SK-N-SH (cell line): ENCODE measurements around the gene FDPS. TPM values are rescaled to one million over a fixed set of nuclear protein-coding genes. Genes with fewer than 3 reads are reported as not detected.

ENCODE experiments used
- CTCF ChIA-PET: fragments of 300-600, 350-600 bp; formaldehyde crosslinking; extraction: SDS; loops from one replicate; lab custom pipeline; 2021; lab: Yijun Ruan, JAX
- POLR2A ChIA-PET: fragments of 350-600 bp; sonication (Branson Sonifier 250); formaldehyde crosslinking; extraction: SDS; loops from one replicate; lab custom pipeline; 2020; ENCODE audit warnings: antibody characterized with exemption, inconsistent platforms; lab: Yijun Ruan, JAX
- DNase-seq: peaks from one replicate; pipeline ENCODE4 v3.0.0; 2012
- H2AFZ ChIP-seq: fragments of 200-600 bp; sonication (generic); 2 replicates; pipeline ENCODE4 v1.8.1; 2016; ENCODE audit warnings: antibody characterized with exemption, mild to moderate bottlenecking, low read depth
- H3F3A ChIP-seq: fragments of 200-600 bp; sonication (generic); replicated peaks from 2 replicates; pipeline ENCODE3; 2016; ENCODE audit warnings: antibody characterized with exemption, mild to moderate bottlenecking; ENCODE audit not compliant: insufficient read depth
- H3K27ac ChIP-seq, 2 experiments: fragments of 200-500 bp in 1 of 2; fragments of 200-600 bp in 1 of 2; sonication (Bioruptor generic) in 1 of 2; sonication (generic), shearing (Covaris generic) in 1 of 2; 2 replicates each; pipeline versions ENCODE4 v1.5.1 to v1.6.1; 2014 to 2016; ENCODE audit warnings: low read depth in 2 of 2, inconsistent platforms in 1 of 2, low read length in 1 of 2, mild to moderate bottlenecking in 1 of 2, mixed read lengths in 1 of 2
- H3K27me3 ChIP-seq: fragments of 200-600 bp; sonication (generic), shearing (Covaris generic); 2 replicates; pipeline ENCODE4 v1.6.1; 2016; ENCODE audit warnings: mixed run types; ENCODE audit not compliant: insufficient read depth
- H3K36me3 ChIP-seq, 2 experiments: fragments of 200-500 bp in 1 of 2; fragments of 200-600 bp in 1 of 2; sonication (Bioruptor generic) in 1 of 2; sonication (generic) in 1 of 2; replicated peaks in 1 of 2; 2 replicates each; pipeline versions ENCODE3 to v1.5.1; 2014 to 2016; ENCODE audit warnings: low read length in 1 of 2, mild to moderate bottlenecking in 1 of 2; ENCODE audit not compliant: insufficient read depth in 2 of 2, control insufficient read depth in 1 of 2
- H3K4me1 ChIP-seq, 2 experiments: fragments of 200-500 bp in 1 of 2; fragments of 200-600 bp in 1 of 2; sonication (Bioruptor generic) in 1 of 2; sonication (generic), shearing (Covaris generic) in 1 of 2; 2 replicates each; pipeline versions ENCODE4 v1.5.1 to v1.6.1; 2014 to 2016; ENCODE audit warnings: low read depth in 1 of 2, low read length in 1 of 2, mixed run types in 1 of 2; ENCODE audit not compliant: insufficient read depth in 2 of 2, control insufficient read depth in 1 of 2
- H3K4me2 ChIP-seq: fragments of 200-600 bp; sonication (generic), shearing (Covaris generic); 2 replicates; pipeline ENCODE4 v1.6.1; 2017; ENCODE audit warnings: mixed run types
- H3K4me3 ChIP-seq, 2 experiments: fragments of 200-500 bp in 1 of 2; fragments of 200-600 bp in 1 of 2; sonication (Bioruptor generic) in 1 of 2; sonication (generic), shearing (Covaris generic) in 1 of 2; 2 replicates each; pipeline versions ENCODE4 v1.5.1 to v1.8.1; 2014 to 2016; ENCODE audit warnings: low read depth in 2 of 2, inconsistent platforms in 1 of 2, low read length in 1 of 2, mild to moderate bottlenecking in 1 of 2, mixed read lengths in 1 of 2, moderate library complexity in 1 of 2
- H3K79me2 ChIP-seq: fragments of 200-600 bp; sonication (generic); 2 replicates; pipeline ENCODE4 v1.8.1; 2017; ENCODE audit warnings: mild to moderate bottlenecking; ENCODE audit not compliant: insufficient read depth
- H3K9ac ChIP-seq: fragments of 200-600 bp; sonication (generic); 2 replicates; pipeline ENCODE4 v1.6.1; 2017; ENCODE audit warnings: mixed run types
- H3K9me2 ChIP-seq: fragments of 200-600 bp; sonication (generic); 2 replicates; pipeline ENCODE4 v1.6.1; 2017; ENCODE audit warnings: mixed run types
- H3K9me3 ChIP-seq: fragments of 200-600 bp; sonication (generic); 2 replicates; pipeline ENCODE4 v1.6.1; 2017; ENCODE audit warnings: mixed run types, mild to moderate bottlenecking, moderate library complexity
- H4K20me1 ChIP-seq: fragments of 200-600 bp; sonication (generic); 2 replicates; pipeline ENCODE4 v1.6.1; 2017; ENCODE audit warnings: mild to moderate bottlenecking, mixed run types; ENCODE audit not compliant: insufficient read depth
- CHD2 ChIP-seq: fragments of 150-350 bp; IDR thresholded peaks from 2 replicates; pipeline ENCODE4 v1.6.1; 2018; ENCODE audit warnings: low read length; ENCODE audit not compliant: partially characterized antibody
- FOSL2 ChIP-seq: IDR thresholded peaks from 2 replicates; pipeline ENCODE4 v1.4.0; 2012; ENCODE audit warnings: low read depth, mild to moderate bottlenecking, moderate library complexity, borderline replicate concordance
- FOXM1 ChIP-seq: IDR thresholded peaks from 2 replicates; pipeline ENCODE4 v1.4.0; 2012; ENCODE audit warnings: low read depth, mild to moderate bottlenecking
- GABPA ChIP-seq: IDR thresholded peaks from 2 replicates; pipeline ENCODE4 v1.4.0; 2012; ENCODE audit warnings: low read depth, mild to moderate bottlenecking
- GATA2 ChIP-seq: sonication (generic); formaldehyde crosslinking; IDR thresholded peaks from 2 replicates; pipeline ENCODE4 v1.5.0; 2020; ENCODE audit warnings: mild to moderate bottlenecking, missing genetic modification reagents
- MEF2A ChIP-seq: IDR thresholded peaks from 2 replicates; pipeline ENCODE4 v1.4.0; 2012; ENCODE audit warnings: low read depth, borderline replicate concordance
- NFIC ChIP-seq: IDR thresholded peaks from 2 replicates; pipeline ENCODE4 v1.4.0; 2012; ENCODE audit warnings: borderline replicate concordance
- NRF1 ChIP-seq: IDR thresholded peaks from 2 replicates; pipeline ENCODE4 v1.6.1; 2012; ENCODE audit warnings: low read depth, mild to moderate bottlenecking, low read length
- POLR2AphosphoS5 ChIP-seq: IDR thresholded peaks from 2 replicates; pipeline ENCODE4 v1.6.1; 2012; ENCODE audit warnings: low read depth, low read length
- RCOR1 ChIP-seq: fragments of 150-350 bp; IDR thresholded peaks from 2 replicates; pipeline ENCODE4 v1.6.1; 2017; ENCODE audit warnings: antibody characterized with exemption, low read length
- RFX5 ChIP-seq: IDR thresholded peaks from 2 replicates; pipeline ENCODE4 v1.6.1; 2012; ENCODE audit warnings: mild to moderate bottlenecking, improper control_type of control experiment, low read length
- SMC3 ChIP-seq: IDR thresholded peaks from 2 replicates; pipeline ENCODE4 v1.6.1; 2012; ENCODE audit warnings: low read depth, low read length, improper control_type of control experiment
- TEAD4 ChIP-seq: IDR thresholded peaks from 2 replicates; pipeline ENCODE4 v1.4.0; 2012; ENCODE audit warnings: mild to moderate bottlenecking, borderline replicate concordance; ENCODE audit not compliant: insufficient read depth
- WGBS: methylation state at CpG from one replicate; pipeline ENCODE4 v1.1.6; 2017; ENCODE audit warnings: low lambda C conversion rate; 5-methylcytosine and 5-hydroxymethylcytosine counted together
- polyA plus RNA-seq, 3 experiments: library from polyadenylated mRNA; depleted of rRNA; stranded (reverse); fragments of >200 nt; gene quantifications; 2 replicates each; pipeline ENCODE4 v1.2.3, GENCODE V29; 2012
- TF ChIP-seq, protein P1 (sequence below): fragments of 200-600 bp; sonication (generic); IDR thresholded peaks from 2 replicates; pipeline ENCODE4 v1.6.1; 2017; ENCODE audit warnings: antibody characterized with exemption, mild to moderate bottlenecking, moderate library complexity
- TF ChIP-seq, protein P2 (sequence below): IDR thresholded peaks from 2 replicates; pipeline ENCODE4 v1.4.0; 2012; ENCODE audit warnings: low read depth
- TF ChIP-seq, protein P3 (sequence below): IDR thresholded peaks from 2 replicates; pipeline ENCODE4 v1.4.0; 2012; ENCODE audit warnings: low read depth, borderline replicate concordance
- TF ChIP-seq, protein P4 (sequence below): fragments of 150-350 bp; IDR thresholded peaks from 2 replicates; pipeline ENCODE4 v1.6.1; 2017; ENCODE audit warnings: antibody characterized with exemption, low read length, low read depth, borderline replicate concordance
- TF ChIP-seq, protein P5 (sequence below): IDR thresholded peaks from 2 replicates; pipeline ENCODE4; 2012

FDPS gene
- polyA plus RNA-seq, 1 of the 3 experiments (the other 2 are of a cell fraction) = 126 TPM

DNA sequence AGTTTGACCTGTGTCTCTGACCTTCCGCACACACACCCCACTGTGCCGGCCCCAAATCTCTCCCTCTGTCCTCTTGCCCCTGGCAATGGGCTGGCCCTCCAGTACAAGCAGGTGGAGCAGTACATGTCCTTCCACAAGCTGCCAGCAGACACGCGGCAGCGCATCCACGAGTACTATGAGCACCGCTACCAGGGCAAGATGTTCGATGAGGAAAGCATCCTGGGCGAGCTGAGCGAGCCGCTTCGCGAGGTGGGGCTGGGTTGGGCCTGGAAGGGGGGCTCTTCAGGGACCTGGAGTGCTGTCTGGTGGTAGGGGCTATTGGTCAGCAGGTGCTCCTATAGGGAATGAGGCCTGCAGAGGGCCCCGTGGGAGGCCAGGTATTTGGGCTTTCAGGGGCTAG, 23.6 kb upstream of the FDPS start:
- ChIA-PET CTCF (interaction anchor here (0.9 to 1.0 kb wide), 2 partner anchors 9 to 219 kb away, joined by 3 to 4 read pairs; no protein-coding TSS in a partner anchor), POLR2A (no interaction called here)
- H3K4me1 ChIP-seq = no peaks in the 10 kb centered on the region
- H3K27me3 ChIP-seq = no peaks in the 10 kb centered on the region
- no peak overlapping the region for H3K27ac ChIP-seq
- no peaks in the 10 kb centered on the region for H3F3A ChIP-seq
- H3K9ac ChIP-seq = no peak overlapping the region
- H4K20me1 ChIP-seq = no peaks in the 10 kb centered on the region
- no peak for TF ChIP-seq CHD2
- TF ChIP-seq, protein P1, sequence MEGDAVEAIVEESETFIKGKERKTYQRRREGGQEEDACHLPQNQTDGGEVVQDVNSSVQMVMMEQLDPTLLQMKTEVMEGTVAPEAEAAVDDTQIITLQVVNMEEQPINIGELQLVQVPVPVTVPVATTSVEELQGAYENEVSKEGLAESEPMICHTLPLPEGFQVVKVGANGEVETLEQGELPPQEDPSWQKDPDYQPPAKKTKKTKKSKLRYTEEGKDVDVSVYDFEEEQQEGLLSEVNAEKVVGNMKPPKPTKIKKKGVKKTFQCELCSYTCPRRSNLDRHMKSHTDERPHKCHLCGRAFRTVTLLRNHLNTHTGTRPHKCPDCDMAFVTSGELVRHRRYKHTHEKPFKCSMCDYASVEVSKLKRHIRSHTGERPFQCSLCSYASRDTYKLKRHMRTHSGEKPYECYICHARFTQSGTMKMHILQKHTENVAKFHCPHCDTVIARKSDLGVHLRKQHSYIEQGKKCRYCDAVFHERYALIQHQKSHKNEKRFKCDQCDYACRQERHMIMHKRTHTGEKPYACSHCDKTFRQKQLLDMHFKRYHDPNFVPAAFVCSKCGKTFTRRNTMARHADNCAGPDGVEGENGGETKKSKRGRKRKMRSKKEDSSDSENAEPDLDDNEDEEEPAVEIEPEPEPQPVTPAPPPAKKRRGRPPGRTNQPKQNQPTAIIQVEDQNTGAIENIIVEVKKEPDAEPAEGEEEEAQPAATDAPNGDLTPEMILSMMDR = no peak
- no peak for TF ChIP-seq FOSL2
- TF ChIP-seq POLR2AphosphoS5 = no peak
- no peak for TF ChIP-seq SMC3
- TF ChIP-seq, protein P2, sequence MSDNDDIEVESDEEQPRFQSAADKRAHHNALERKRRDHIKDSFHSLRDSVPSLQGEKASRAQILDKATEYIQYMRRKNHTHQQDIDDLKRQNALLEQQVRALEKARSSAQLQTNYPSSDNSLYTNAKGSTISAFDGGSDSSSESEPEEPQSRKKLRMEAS = no peak
- TF ChIP-seq MEF2A = no peak
- no peak for TF ChIP-seq GABPA
- no peaks in the 10 kb centered on the region for H3K9me3 ChIP-seq
- H3K9me2 ChIP-seq = no peaks in the 10 kb centered on the region
- WGBS = 95% methylated on average over 14 of the region's 14 CpGs
- no peak overlapping the region for H3K4me3 ChIP-seq
- H2AFZ ChIP-seq = no peak overlapping the region
- no peaks in the 10 kb centered on the region for H3K79me2 ChIP-seq
- no peak overlapping the region for H3K4me2 ChIP-seq
- no peaks in the 10 kb centered on the region for H3K36me3 ChIP-seq
- DNase-seq = no peak

DNA sequence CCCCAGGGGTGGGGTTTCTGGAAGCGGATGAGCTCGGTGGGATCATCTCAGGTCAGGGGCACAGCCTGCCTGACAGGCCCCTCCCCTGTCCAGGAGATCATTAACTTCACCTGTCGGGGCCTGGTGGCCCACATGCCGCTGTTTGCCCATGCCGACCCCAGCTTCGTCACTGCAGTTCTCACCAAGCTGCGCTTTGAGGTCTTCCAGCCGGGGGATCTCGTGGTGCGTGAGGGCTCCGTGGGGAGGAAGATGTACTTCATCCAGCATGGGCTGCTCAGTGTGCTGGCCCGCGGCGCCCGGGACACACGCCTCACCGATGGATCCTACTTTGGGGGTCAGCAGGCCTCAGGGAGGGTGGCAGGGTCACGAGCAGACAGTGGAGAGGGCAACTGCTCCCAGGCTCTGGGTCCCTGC, 23.0 kb upstream of the FDPS start:
- POLR2A ChIA-PET = no interaction called here

More for the DNA sequence above, 23.0 kb upstream of the FDPS start:
- Histone ChIP-seq H3K27me3 (no peaks in the 10 kb centered on the region), H3K4me1 (no peaks in the 10 kb centered on the region), H4K20me1 (no peaks in the 10 kb centered on the region), H2AFZ (no peak overlapping the region), H3F3A (no peaks in the 10 kb centered on the region), H3K9me3 (no peaks in the 10 kb centered on the region), H3K4me2 (no peak overlapping the region), H3K9ac (no peak overlapping the region), H3K79me2 (no peaks in the 10 kb centered on the region), H3K36me3 (no peaks in the 10 kb centered on the region), H3K4me3 (no peak overlapping the region), H3K9me2 (no peaks in the 10 kb centered on the region), H3K27ac (no peak overlapping the region)
- no peak for DNase-seq
- CTCF ChIA-PET = interaction anchor here (0.9 to 1.0 kb wide), 2 partner anchors 10 to 219 kb away, joined by 3 to 4 read pairs; no protein-coding TSS in a partner anchor
- 91% methylated on average over 7 of the region's 18 CpGs for WGBS
- TF ChIP-seq NRF1 (no peak), RCOR1 (no peak), TEAD4 (no peak), FOSL2 (no peak), RFX5 (no peak), FOXM1 (no peak), GATA2 (no peak), GABPA (no peak), NFIC (no peak), SMC3 (no peak)
- TF ChIP-seq, protein P3, sequence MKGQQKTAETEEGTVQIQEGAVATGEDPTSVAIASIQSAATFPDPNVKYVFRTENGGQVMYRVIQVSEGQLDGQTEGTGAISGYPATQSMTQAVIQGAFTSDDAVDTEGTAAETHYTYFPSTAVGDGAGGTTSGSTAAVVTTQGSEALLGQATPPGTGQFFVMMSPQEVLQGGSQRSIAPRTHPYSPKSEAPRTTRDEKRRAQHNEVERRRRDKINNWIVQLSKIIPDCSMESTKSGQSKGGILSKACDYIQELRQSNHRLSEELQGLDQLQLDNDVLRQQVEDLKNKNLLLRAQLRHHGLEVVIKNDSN = no peak
- TF ChIP-seq, protein P4, sequence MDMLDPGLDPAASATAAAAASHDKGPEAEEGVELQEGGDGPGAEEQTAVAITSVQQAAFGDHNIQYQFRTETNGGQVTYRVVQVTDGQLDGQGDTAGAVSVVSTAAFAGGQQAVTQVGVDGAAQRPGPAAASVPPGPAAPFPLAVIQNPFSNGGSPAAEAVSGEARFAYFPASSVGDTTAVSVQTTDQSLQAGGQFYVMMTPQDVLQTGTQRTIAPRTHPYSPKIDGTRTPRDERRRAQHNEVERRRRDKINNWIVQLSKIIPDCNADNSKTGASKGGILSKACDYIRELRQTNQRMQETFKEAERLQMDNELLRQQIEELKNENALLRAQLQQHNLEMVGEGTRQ = no peak
- TF ChIP-seq, protein P2 = no peak
- TF ChIP-seq, protein P1 = no peak
- TF ChIP-seq, protein P5, sequence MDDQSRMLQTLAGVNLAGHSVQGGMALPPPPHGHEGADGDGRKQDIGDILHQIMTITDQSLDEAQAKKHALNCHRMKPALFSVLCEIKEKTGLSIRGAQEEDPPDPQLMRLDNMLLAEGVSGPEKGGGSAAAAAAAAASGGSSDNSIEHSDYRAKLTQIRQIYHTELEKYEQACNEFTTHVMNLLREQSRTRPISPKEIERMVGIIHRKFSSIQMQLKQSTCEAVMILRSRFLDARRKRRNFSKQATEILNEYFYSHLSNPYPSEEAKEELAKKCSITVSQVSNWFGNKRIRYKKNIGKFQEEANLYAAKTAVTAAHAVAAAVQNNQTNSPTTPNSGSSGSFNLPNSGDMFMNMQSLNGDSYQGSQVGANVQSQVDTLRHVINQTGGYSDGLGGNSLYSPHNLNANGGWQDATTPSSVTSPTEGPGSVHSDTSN = no peak
